Stimulated activated CD8-positive, alpha-beta memory T cell treated with anti-CD3 and anti-CD28 coated beads, Interleukin-12 subunit alpha, Interleukin-12 subunit beta, amount 100 ng/mL, for 24 hours (primary cell): ENCODE measurements around the gene CHST11.

ENCODE experiments used
- DNase-seq: peaks from one replicate; pipeline ENCODE4 v3.0.0-alpha.2; 2020; ENCODE audit errors: extremely low read depth

CHST11 gene

DNA sequence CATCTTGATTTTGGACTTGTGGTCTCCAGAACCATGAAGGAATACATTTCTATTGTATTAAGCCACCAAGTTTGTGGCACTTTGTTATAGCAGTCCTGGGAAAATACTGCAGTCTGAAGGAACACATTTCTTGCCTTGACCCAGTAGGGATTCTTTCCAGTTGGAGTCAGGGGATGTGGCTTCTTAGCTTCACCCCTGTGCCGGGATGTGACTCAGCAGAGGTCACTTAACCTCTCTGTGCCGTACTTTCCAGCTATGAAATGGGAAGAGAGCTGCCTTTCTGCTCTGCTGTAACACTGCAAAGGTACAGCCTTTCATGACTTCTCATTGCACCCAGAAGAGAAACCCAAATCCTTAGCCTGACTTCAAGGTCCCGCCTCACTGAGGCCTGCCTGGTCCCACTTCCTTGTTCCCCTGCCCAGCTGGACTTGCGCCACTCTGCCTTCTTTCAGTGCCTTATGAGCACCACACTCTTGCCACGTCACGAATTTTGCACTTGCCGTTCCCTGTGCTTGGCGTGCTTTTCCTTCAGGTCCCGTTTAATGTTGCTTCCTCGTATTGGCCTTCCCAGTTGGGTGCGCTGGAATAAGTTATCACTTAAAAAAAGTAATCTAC is 24.2 kb downstream of the CHST11 start:
- no peak for DNase-seq

DNA sequence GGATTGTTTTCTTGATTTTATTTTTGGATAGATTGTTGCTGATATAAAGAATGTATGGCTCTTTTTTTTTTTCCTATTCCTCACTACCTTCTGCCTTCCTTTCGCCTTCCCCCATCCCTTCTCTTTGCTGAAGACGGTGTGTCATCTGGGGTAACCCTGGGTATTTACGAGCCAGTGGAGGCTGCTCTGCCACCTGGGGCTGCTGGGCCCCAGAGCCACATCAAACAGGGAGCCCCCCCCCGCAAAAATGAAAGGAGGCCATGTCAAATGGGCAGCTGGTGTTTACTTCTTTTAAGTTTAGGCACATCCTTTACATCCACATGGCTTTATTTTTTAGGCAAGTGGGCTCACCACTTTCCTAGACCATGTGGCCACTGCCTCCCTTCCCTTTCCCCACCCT is 25.4 kb downstream of the CHST11 start:
- DNase-seq = no peak

DNA sequence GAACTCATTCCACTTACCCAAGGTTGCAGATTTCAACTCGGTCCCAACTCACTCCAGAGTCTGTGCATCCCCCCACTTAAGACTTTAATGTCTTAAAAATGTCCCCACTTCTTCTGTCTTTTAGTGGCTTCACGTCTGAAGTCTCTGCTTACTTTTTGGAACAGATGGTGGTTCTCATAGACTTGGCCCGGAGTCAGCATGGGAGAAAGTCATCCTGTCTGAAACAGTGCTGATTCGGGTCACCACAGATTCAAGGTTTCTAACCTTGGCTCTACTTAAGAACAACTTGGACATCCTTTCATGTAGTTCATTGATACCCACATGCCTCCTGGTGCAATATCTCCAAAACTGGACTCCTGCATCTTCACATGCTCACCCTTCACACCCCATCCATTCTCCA is 26.0 kb downstream of the CHST11 start:
- DNase-seq = no peak

DNA sequence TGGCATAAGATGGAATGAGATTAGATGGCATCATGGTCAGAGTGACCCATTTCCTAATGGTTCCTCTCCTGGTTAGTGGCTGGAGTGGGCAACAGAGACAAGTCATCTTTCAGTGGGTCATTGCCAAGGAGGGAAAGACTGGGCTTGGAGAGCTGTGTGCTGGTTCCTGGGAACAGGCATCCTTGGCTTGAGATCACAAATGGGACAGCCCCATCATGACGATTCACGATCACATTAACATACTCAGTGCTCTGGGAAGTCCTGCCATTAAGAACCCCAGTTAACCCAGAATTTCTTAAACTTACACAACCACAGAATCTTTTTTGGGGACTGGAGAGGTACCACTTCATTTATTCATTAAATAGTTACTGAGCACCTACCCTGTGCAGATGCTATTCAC is 27.3 kb downstream of the CHST11 start:
- DNase-seq = no peak

DNA sequence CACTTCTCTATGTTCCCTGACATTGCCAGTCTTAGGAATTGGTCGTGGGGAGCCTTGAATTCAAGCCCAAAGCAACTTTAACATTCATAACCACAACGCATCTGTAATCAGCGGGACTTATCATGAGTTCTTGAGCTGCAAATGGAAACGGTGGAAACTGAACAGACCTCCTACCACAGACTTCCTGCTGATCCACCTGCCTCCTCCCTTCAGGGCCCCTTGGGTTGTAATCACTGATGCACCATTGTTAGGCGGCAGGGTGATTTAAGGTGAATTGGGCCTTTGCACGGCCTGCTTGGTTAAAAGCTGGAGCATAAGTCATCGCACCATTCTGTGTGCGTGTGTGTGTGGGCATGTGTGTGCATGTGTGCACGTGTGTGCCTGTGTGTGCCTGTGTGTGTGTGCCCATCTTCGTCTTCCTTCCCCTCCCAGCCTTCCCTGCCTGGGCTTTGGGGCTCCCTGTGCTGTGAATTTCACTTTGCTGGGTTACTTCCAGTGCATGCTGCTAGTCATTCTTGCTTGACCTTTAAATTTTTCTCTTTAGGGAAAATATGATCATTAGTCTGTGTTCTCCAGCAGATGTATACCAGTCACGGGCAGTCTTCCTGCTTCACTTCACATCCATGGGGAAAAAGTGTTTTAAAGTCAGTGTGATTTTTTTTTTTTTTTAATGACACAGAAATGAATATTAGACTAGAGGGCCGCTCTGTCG is 29.1 kb downstream of the CHST11 start:
- no peak for DNase-seq

DNA sequence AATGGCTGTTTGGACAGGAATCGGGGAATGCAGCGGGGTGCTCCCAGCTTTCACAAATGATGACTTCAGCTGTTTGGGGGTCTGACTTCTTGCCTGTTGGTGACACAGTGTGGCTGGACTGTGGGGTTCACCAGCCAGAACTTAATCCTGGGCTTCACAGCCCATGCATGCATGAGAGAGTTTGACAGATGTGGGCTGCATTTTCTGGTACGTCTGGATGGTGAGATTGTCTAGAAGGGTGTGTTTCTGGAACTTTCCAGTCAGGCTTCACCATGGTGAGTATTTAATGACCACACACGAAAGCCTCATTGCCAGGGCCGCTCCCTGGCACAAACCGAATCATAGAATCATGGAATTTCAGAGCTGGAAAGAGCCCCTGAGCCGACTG is 29.6 kb downstream of the CHST11 start:
- no peak for DNase-seq

DNA sequence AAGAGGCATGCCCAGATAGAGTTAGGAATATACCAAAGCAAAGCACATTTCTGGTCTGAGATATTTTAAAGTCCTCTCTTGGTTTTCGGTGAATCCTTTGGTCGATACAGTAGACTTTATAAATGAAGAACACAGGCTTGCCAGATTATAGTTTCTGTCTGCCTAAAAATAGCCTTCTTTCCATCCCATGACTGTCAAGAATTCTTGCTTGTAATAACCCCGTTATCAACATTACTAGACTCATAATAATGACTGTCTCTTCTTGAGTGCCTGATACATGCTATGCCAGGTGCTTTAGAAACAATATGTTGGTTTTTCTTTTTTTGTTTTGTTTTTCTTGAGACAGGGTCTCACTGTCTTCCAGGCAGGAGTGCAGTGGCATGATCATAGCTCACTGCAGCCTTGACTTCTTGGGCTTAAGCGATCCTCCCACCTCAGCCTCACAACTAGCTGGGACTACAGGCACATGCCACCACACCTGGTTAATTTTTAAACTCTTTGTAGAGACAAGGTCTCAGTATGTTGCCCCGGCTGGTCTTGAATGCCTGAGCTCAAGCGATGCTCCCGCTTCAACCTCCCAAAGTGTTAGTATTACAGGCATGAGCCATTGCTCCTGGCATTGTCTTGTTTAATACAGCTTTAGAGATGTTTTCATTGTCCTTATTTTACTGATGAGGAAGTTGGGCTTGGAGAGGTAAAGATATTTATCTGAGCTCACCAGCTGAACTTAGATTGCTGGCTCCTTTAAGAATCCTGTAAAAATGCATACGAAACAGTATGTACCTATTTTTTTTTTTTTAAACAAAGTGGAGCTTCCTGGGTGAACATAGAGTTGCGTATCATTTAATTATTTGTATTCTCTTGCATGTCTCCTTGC is 30.4 kb downstream of the CHST11 start:
- no peak for DNase-seq

DNA sequence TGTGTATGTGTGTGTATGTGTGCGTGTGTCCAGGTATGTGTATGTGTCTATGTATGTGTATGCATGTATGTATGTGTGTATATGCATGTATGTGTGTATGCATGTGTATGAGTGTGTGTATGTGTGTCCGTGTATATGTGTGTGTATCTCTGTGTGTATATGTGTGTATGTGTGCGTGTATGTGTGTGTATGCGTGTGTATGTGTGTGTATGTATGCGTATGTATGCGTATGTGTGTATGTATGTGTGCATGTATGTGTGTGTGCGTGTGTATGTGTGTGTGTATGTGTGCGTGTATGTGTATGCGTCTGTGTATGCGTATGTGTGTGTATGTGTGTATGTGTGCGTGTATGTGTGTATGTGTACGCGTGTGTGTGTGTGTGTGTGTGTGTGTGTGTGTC is 31.6 kb downstream of the CHST11 start:
- no peak for DNase-seq

DNA sequence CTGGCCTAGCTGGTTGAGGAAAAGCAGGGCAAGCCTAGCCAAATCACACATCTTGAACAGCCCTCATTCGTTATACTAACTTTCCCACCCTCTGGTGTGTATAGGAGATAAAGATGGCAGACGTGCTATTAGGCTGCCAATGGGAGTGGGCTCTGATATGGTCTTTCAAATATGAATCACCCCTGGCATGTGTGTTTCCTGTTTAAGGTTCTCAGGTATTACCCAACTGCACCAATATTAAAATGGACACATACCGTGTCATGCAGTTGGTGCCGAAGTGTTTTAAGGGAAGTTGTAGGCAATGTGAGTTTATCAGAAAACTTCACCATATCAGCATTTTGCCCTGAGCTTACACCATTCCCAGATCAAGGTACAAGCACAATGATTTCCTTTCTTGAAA is 33.4 kb downstream of the CHST11 start:
- DNase-seq = no peak

DNA sequence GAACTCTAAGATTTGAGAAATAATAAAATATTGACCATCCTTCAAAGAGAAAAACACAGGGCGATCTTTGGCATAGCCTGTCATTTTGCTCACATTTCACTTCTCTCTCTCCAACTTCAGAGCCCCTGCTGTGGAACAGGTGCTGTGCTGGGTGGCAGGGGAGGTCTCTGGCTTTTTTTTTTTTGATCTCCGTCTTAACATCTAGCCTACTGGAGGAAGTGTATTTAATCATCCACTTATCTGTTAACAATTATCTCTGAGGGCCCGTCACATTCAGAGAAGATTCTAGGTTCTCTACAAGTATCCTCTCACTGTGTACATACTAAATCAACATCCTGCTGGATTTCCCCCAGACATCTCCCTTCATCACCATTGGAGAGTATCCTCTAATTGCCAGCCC is 34.1 kb downstream of the CHST11 start:
- no peak for DNase-seq

DNA sequence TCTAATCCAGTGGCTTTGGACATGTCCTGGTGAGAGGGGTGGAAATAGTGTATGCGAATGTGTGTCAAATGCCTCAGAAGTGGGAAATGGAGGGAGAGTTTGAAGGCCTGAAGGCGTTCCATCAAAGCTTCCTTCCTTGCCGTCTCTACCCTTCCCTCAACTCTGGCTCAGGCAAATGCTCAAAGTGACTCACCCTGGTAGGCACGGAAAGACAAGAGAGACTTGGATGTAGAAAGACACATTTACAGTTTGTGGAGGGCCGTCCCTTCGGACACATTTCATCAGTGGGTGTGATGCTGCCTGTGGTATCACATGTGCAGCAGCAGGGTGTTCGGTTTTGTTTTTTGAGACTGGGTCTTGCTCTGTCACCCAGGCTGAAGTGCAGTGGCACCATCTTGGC is 36.7 kb downstream of the CHST11 start:
- no peak for DNase-seq

DNA sequence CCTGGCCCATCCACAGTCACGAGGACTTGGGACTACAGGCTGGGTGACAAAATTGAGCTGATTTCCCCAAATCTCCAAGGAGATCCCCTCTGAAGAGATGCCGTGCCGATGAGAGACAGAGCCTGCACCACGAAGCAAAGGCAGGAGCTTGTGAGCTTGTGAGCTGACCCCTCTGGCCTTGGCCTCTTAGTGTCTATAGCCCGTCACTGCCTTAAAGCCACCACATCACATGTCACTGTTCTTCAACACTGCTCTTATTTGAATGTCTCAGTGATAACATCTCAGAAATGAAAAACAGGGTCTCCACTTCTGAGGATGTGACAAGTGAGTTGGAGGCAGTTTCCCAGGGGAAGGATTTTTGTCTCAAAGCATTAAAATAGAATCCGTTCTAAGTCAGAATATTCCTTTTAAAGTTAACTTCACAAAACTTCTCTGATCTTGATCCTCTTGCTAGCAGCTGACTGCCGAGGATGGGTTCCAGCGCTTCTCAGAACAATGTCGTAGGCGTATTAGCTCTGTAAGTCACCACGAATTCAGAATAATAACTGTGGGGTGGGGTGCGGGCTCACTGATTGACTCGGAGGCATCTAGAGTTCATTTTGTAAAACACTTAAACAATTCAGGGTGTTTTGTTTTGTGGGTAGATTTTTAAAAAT is 37.5 kb downstream of the CHST11 start:
- peak; percentile 45 for DNase-seq

DNA sequence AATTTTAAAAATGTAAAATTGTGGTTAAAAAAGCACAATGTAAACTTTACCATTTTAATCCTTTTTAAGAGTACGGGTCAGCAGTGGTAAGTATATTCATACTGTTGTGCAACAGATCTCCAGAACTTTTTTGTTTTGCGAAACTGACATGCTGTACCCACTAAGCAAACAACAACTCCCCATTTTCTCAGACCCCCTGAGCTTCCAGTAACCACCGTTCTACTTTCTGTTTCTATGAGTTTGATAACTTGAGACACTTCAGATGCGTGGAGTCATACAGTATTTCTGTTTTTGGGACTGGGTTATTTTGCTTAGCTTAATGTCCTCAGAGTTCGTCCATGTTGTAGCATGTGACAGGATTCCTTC is 38.0 kb downstream of the CHST11 start:
- DNase-seq = no peak

DNA sequence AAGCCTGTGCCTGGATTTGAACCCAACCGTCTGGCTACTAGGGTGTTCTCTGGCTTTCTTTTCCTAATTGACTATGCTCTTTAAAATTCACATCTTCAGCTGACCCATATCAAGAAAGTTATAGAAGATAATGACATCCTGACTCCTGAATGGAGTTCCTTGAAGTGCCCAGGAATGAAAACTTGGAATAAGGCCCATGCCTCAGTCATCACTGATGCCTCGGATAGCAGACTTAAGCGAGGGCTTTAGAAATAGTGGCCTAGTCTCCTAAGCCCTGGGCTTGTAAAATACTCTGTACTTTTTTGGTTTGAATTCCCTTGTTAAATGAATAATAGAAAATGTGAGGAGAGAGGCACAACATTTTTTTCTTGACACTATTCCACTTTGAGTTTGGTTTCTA is 39.0 kb downstream of the CHST11 start:
- DNase-seq = no peak

DNA sequence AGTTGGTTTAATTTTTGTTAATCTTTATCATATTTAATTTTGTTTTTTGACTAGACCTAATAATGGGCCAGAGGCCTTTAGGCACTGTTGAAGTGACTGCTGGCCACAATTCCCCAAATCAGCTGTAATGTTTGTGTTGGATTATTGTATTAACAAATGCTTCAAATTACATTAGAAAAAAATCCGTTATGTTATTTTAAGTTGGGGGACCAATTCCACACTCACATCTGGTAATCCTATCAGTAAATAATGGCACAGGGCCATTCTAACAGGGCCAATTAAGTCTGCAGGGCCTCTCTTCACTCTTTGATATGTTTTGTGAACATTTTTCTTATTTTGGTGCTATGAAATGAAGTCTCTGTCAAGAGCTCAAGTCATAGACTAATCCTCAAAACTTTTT is 39.6 kb downstream of the CHST11 start:
- DNase-seq = no peak

DNA sequence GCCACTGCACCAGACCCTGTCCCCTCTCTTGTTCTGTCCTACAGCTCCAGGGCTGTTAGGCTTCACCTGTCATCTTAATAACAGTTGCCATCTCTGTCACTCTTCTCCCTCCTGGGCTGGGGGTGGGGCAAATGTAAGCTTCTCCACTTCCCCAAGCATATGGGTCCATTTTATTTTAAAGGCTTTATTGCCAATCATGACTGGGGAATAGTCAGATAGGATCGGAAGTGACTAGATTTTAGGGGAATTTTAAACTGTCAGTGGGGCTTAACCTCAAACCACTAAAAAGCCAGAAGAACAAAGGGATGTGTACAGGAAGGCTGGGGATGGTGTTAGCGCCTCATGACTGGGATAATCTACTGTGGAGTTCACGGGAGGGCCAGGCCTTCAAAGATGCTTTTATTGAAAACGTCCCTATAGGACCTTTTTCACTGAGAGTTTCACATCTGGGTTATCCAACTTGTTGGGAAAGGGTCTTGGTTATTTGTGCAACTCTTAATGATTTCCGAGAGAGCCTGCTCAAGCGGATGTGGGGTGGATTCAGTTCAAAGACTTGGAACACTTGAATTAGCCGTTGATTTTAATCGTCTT is 41.6 kb downstream of the CHST11 start:
- DNase-seq = no peak

DNA sequence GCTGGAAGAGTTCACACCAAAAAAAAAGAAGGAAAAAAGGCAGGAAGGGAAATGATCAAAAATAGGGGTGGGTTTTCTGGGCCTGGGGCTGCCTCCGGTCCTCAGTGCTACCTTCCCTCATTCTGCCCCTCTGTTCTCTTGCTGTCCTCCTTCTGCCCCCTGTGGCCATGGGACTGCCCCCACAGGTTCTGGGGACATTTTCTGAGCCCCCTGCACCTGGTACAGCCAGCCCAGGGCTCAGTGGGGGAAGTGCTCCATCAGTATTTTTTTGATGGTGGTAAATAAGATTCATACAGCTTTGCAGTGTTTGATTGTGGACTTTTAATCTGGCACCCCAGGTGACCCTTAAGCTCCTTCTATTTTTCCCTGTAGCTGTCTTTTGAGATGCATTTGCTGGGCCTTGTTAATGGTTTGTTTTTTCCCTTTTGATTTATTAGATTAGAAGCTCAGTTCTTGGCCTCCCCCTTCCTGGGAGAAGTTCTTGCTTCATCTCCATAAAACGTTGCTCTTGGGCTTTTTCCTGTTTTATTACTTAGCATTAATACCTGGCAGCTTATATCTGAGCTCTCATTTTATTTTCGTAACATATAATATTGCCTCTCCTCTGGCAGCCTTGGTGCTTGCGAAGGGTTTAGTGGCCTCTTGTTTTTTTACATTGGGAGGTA is 43.1 kb downstream of the CHST11 start:
- DNase-seq = no peak

DNA sequence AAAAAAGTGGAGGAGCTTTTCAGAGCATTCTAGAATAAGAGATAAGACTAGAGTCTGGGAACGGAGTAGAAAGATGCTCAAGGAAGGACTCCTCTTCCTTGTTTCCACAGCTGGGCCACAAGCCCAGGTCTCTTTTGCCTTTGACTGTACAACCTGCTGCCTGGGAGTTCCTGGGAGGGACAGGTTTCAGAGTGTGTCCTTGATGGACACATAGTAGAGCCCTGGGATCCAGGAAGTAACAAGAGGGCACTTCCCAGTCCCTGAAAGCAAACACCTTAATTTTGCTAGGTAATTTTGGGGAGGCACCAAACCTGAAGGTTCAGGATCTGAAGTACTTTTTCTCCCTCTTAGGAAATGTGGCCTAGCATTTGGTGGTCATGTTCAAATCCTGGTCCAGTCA is 44.4 kb downstream of the CHST11 start:
- no peak for DNase-seq

DNA sequence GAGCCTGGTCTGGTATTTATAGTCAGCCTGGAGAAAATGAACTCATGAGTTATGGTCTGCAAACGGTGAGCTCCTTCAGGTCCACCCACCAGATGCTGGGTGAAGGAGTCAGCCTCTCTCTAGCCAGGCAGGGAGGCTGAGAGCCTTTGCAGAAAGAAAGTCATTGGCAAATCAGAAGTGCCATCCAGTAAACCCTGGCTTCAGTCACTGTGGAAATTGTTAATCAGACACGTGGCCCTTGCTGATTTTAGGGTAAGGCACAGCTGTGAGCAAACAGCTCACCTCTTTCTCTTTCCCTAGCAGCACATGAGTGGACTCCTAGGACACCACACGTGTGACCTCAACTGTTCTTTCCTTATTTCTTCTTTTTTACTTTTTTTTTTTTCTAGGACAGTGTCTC is 44.9 kb downstream of the CHST11 start:
- DNase-seq = no peak

DNA sequence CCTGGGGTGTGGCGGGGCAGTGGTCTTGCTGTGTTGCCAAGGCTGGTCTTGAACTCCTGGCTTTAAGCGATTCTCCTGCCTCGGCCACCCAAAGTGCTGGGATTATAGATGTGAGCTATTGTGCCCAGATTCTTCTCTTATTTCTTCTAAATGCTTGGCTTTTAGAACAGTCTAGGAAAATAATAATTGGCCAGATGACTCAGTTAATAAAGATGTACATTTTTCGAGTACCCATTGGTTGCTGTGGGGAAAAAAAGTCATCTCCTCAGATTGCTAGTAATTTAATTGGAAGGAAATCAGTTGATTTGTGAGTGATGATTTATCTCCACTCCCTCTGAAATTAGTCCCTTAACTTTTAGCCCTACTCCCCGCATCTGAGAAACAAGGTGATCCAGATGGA is 45.5 kb downstream of the CHST11 start:
- DNase-seq = no peak

DNA sequence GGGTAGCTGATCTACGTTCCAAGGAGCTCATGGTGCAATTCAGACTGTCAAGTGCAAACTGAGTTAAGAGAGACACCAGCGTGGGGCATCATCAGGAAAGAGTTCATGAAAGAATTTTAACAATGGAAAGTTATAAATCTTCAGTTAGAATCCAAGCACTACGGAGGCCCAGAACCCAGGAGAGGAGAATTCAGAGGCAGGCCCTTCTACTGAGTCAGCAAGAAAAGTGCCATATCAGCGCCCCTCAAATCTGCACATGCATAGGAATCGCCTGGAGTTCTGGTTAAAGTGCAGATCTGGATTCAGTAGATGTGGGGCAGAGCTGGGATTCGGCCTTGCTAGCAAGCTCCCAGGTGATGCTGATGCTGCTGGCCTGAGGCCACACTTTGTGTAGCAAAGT is 45.9 kb downstream of the CHST11 start:
- no peak for DNase-seq

DNA sequence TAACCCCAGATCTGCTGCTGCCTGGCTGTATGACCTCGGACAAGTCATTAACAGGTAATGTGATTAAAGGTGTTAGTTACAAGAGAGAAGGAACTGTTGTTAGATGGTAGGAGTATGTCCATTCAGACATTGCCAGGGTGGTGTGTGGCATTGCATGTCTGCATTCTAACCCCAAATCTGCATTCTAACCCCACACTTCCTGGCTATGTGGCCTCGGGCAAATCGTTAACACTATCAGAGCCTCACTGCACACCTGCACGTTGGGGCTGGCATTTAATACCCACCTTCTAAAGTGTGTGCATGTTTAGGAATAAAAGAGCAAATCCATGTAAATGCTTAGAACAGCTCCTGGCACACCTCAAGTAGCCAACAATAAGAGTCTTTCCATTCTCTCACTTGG is 46.4 kb downstream of the CHST11 start:
- no peak for DNase-seq
